Inflammatory macrophage treated with lipopolysaccharide for 1 hour (primary cell): ENCODE measurements around the gene BIRC5.
A peak's percentile ranks its signal among the peaks of the same experiment; 100 is the strongest.

ENCODE experiments used
- DNase-seq, 2 donors: peaks; one replicate each; pipeline ENCODE4 v3.0.0-alpha.2; 2020 to 2022

Gene BIRC5

GRCh38 chr17:78258323-78259191, 44.5 kb downstream of the BIRC5 start:
- peak in 1 of 2 donors; percentile 32 for DNase-seq

GRCh38 chr17:78259192-78259554, 45.1 kb downstream of the BIRC5 start:
- no peak for DNase-seq

- peak in 1 of 2 donors; percentile 49 for DNase-seq
Observed at GRCh38 chr17:78263063-78263735, 49.1 kb downstream of the BIRC5 start.

GRCh38 chr17:78263736-78264340, 49.8 kb downstream of the BIRC5 start:
- no peak for DNase-seq

- no peak for DNase-seq
Observed at GRCh38 chr17:78264590-78264989, 50.5 kb downstream of the BIRC5 start.

GRCh38 chr17:78265121-78265520, 51.1 kb downstream of the BIRC5 start:
- no peak for DNase-seq

- DNase-seq, result no peak
Observed at GRCh38 chr17:78266231-78266631, 52.2 kb downstream of the BIRC5 start.

- DNase-seq, result no peak
Observed at GRCh38 chr17:78266771-78267170, 52.7 kb downstream of the BIRC5 start.

DNA sequence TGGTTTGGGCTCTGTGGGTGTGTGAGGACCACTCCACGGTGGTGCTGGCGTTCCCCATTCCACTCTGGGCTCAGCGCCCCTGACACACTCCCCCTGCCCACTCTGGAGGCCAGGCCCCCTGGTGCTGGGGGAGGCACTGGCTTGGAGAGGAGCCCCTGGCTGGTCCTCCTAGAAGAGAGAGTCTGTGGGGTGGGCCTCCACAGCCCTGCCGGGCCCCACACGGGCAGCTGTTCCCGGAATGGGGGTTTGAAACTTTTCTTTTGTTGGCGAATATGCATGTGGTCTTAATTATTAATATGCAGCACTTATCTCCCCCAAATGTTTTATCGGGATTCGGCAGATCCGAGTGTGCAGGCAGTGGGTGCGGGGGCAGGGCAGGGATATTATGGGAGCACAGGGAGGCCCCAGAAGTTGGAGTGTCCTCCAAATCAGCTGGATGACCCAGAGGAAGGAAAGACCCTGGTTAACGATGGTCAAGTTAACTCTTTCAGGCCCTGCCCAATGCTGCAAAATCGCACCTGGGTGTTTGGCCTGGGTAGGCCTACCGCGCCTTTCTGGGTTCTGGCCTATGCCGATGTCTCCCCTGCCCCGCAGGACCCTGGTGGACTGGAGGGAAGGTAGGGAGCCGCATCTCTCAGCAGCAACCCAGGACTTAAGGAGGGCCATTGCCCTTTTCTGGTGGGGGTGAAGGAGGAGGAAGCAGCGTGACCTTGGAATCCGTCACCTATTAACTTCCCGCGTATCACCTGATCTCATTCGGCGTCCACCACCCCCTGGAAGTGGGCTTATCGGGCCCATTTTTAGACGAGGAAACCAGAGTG, 53.4 kb downstream of the BIRC5 start:
- no peak for DNase-seq

- no peak for DNase-seq
Observed at GRCh38 chr17:78268191-78268874, 54.3 kb downstream of the BIRC5 start.

DNA sequence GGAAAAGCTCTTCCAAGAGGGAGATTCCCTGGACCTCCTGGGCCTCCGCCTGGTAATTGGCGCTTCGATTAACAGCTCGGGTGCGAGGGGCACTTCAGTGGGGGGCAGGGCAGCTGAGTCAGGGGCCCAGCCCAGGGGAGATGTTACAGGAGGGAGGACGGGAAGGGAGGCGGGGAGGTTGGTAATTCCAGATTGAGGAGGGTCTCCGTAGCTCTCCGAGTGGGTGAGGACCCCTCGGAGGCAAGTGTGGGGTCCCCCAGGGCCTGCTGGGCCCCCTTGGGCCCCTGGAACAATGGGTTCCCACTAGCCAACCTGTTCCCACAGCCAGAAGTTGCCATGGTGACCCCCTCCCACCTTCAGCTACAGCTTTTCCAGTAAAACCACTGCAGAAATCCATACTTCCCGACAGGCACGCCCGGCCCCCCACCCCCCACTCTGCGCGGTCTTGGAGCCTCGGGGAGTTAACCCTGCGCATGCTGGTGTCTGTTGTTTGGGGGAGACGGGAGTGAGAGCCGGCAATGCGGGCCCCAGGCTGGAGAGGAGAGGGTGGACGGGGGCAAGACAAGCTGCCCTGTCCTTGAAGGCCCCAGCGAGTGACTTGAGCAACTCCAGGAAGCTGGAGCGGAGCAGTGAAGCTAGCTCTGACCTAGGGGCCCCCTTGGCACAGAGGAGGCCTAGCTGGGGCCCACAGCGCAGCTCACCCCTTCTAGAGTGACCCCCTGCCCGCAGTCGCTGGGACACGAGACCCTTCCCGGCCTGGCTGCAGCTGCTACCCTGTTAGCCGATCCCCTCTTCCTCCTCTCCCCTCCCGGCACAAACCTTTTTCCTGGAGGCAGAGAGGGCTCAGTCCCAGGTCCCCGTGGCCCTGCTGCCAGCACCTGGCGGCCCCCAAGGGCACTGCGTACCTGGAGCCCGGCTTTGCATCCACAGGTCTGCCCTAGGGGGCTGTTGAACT, 55.2 kb downstream of the BIRC5 start:
- no peak for DNase-seq

- DNase-seq, result no peak
Observed at GRCh38 chr17:78269955-78270381, 55.9 kb downstream of the BIRC5 start.

DNA sequence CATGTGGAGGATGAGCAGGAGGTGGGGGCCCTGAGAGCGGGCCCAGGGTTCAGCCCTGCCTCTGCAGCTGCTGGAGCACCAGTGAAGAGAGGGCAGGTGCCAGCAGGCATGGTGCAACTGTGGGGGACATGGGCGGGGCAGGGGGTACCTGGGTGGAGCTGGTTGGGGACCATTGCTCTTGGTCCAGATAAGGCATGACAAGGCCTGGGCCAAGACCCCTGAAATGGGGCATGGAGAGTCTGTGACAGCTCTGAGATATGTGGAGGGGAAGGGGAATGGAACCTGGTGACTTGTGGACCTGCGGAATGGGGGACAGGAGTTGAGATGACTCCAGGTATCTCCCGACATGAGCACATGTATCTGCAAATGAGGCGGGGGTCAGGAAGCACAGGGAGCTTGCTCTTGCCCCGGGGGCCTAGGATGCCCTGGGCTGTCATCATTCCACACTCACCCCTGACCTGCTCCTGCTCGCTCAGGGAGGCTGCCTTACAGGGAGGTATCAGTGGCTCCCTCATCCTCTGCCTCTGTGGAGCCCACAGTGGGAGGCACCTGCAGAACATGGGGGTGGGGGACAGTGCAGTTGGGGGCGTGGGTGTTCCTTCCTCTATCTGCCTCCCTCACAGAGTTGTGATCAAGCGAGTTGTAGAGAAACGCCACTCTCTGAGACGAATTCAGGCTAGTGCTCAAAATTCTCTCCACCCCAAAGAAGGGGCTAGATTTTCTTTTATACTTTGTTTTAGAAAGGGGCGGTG, 57.5 kb downstream of the BIRC5 start:
- DNase-seq, result no peak

DNA sequence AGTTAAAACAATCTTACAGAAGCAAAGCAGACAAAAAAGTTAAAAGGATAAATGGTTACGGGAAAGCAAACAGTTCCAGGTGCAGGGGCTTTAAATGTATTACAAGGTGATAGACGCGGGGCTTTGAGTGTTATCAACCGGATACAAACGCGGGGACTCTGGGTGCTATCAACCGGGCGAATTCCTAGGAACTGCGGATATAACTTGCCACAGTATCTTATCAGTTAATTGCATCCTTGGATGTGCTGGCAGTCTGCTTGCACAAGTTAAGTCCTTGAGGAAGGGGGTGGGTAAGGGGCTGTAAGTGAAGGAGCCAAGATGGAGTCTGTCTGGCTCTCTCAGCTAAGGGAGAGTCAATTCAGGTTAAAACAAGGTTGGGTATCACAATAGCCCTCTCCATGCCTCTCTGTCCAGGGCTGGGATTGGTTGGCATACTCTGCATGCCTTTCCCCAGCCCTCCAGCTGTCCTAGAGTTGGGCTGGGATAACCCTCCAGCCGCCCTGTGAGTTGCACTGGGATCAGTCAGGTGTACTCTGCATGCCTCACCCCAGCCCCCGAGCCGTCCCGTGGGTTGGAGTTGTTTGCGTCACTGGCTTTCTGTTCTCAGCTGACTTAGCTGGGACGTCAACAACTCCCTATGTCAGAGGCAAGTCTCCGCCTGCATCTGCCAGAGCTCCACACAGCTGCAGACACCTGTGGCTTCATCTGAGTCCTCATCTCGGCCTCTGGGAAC, 58.3 kb downstream of the BIRC5 start:
- DNase-seq, result peak; percentile 30 to 39

- DNase-seq, result no peak
Observed at GRCh38 chr17:78272914-78273258, 58.8 kb downstream of the BIRC5 start.

DNA sequence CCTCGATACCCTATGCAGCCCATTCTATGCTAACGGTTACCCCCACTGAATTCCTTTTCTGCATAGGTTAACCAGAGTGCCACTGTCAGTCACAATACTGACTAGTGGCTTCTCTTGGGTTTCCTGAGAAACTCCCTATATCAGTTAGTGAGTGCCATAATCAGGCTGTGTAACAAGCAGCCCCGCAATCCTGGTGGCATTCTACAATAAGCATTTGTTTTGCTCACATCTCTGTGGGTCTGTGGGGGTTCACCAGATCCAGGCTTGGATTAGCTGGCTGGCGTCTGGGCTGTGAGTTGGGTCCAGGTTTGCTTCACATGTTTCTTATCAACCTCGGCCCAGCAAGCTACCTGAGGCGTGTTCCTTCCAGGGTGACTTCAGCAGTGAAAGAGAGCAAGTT, 59.8 kb downstream of the BIRC5 start:
- DNase-seq, result no peak
